Ishikawa (cell line): ENCODE measurements around the gene BRD9.

ENCODE experiments used
- CEBPB ChIP-seq: IDR thresholded peaks from 2 replicates; pipeline ENCODE4 v1.6.1; 2012
- CREB1 ChIP-seq: IDR thresholded peaks from 2 replicates; pipeline ENCODE4 v1.6.1; 2012; ENCODE audit warnings: low read depth
- EGR1 ChIP-seq: IDR thresholded peaks from 2 replicates; pipeline ENCODE4 v1.6.1; 2012
- EP300 ChIP-seq: IDR thresholded peaks from 2 replicates; pipeline ENCODE4 v1.6.1; 2012; ENCODE audit warnings: borderline replicate concordance
- FOXM1 ChIP-seq: IDR thresholded peaks from 2 replicates; pipeline ENCODE4 v1.6.1; 2012; ENCODE audit warnings: low read depth, borderline replicate concordance
- MAX ChIP-seq: IDR thresholded peaks from 2 replicates; pipeline ENCODE4 v1.6.1; 2012
- NFIC ChIP-seq: IDR thresholded peaks from 2 replicates; pipeline ENCODE4 v1.6.1; 2012
- RAD21 ChIP-seq: IDR thresholded peaks from 2 replicates; pipeline ENCODE4 v1.6.1; 2012; ENCODE audit warnings: low read depth
- REST ChIP-seq: IDR thresholded peaks from 2 replicates; pipeline ENCODE4 v1.6.1; 2012; ENCODE audit warnings: low read depth, mild to moderate bottlenecking
- TAF1 ChIP-seq: IDR thresholded peaks from 2 replicates; pipeline ENCODE4 v1.6.1; 2012; ENCODE audit warnings: low read depth, mild to moderate bottlenecking
- TCF12 ChIP-seq: IDR thresholded peaks from 2 replicates; pipeline ENCODE4 v1.6.1; 2012; ENCODE audit warnings: low read depth
- TEAD4 ChIP-seq: IDR thresholded peaks from 2 replicates; pipeline ENCODE4 v1.6.1; 2012
- USF1 ChIP-seq: IDR thresholded peaks from 2 replicates; pipeline ENCODE4 v1.6.1; 2012
- YY1 ChIP-seq: IDR thresholded peaks from 2 replicates; pipeline ENCODE4 v1.6.1; 2012; ENCODE audit warnings: low read depth
- ZBTB7A ChIP-seq: IDR thresholded peaks from 2 replicates; pipeline ENCODE4 v1.6.1; 2012; ENCODE audit warnings: low read depth

BRD9 gene

GRCh38 chr5:914174-914573, 21.6 kb upstream of the BRD9 start:
- TF ChIP-seq CREB1 (no peak), EGR1 (no peak), NFIC (no peak), MAX (no peak), TCF12 (no peak), USF1 (no peak), TEAD4 (no peak), ZBTB7A (no peak), FOXM1 (no peak), RAD21 (no peak)

- no peak for TF ChIP-seq YY1
- TF ChIP-seq RAD21: peak; percentile 11; the same call in 1 of the 2 replicates
- no peak for TF ChIP-seq EP300
Observed at GRCh38 chr5:912280-913091, 19.9 kb upstream of the BRD9 start.

- no peak for TF ChIP-seq EGR1
- no peak for TF ChIP-seq ZBTB7A
- TF ChIP-seq RAD21: no peak
- no peak for TF ChIP-seq TEAD4
- no peak for TF ChIP-seq NFIC
- TF ChIP-seq YY1: no peak
- no peak for TF ChIP-seq CREB1
- no peak for TF ChIP-seq TAF1
- TF ChIP-seq FOXM1: no peak
- TF ChIP-seq MAX: no peak
- TF ChIP-seq USF1: no peak
- no peak for TF ChIP-seq TCF12
- no peak for TF ChIP-seq REST
- TF ChIP-seq CEBPB: no peak
- TF ChIP-seq EP300: no peak
Observed at GRCh38 chr5:911601-912000, 19.0 kb upstream of the BRD9 start.

GRCh38 chr5:910769-911160, 18.2 kb upstream of the BRD9 start:
- TF ChIP-seq NFIC: no peak
- TF ChIP-seq ZBTB7A: no peak
- TF ChIP-seq MAX: no peak
- no peak for TF ChIP-seq USF1
- no peak for TF ChIP-seq FOXM1
- TF ChIP-seq TCF12: no peak
- no peak for TF ChIP-seq TEAD4
- TF ChIP-seq EP300: no peak
- no peak for TF ChIP-seq CEBPB
- no peak for TF ChIP-seq CREB1
- no peak for TF ChIP-seq REST
- no peak for TF ChIP-seq RAD21
- no peak for TF ChIP-seq EGR1
- no peak for TF ChIP-seq YY1
- no peak for TF ChIP-seq TAF1

- no peak for TF ChIP-seq RAD21
- TF ChIP-seq MAX: no peak
Observed at GRCh38 chr5:909994-910768, 17.6 kb upstream of the BRD9 start.
